Activated CD4-positive, alpha-beta T cell treated with anti-CD3 and anti-CD28 coated beads, Interleukin-2, amount 50 U/mL, for 24 hours (primary cell): ENCODE results near the gene JADE2.

Experiments
- DNase-seq, 2 donors: peaks; one replicate each; pipeline ENCODE4 v3.0.0-alpha.2; 2020; ENCODE audit warnings: low read depth in 1 of 2, low spot score in 1 of 2

Gene JADE2

GRCh38 chr5:134626369-134627014 is 101.0 kb downstream of the JADE2 start:
- DNase-seq = no peak
